ENCODE results near the gene GALNT2. TPM values are rescaled to one million over a fixed set of nuclear protein-coding genes. Genes with fewer than 3 reads are reported as not detected.
A peak's percentile ranks its signal among the peaks of the same experiment; 100 is the strongest.

Gene GALNT2
- total RNA-seq, 1 donor from 2014 or later: 29.3 TPM

GRCh38 chr1:230270559-230271281 lies 203.7 kb downstream of the GALNT2 start:
- intact Hi-C loops (cut with DNase I): loop anchor here (5.0 kb wide), 1 partner anchor 37 kb away; no protein-coding TSS in a partner anchor
- no peak for DNase-seq (ENCODE audit: low spot score)

DNA sequence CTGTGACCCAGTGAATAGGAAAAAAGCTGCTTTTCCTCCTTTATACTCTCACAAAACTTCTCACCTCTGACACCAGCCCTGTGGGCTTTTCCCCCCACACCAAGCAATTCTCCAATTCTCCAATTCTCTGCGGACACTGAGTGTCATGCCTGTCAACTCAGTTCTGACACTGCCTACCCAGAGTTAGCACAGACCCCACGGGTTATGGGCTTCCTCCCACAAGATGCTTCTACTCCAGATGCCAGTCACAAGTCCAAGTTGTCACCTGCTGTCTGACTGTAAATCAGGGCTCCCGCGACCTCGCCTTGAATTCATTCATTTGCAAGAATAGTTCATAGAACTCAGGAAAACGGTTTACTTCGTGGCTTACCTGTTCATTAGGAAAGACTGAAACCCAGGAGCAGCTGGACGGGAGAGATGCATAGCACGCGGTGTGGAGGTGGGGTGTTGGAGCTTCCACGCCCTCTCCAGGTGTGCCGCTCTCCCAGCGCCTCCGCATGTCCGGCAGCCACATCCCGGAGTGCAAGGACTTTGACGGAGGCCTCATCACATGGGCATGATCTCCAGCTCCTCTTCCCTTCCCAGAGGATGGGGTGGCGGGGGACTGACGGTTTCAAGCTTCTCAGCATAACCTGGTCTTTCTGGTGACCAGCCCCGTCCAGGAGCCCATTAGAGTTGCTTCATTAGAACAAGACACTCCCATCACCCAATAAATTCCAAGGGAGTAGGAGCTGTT lies 204.4 kb downstream of the GALNT2 start:
- intact Hi-C loops (cut with DNase I): loop anchor here (5.0 kb wide), 1 partner anchor 36 kb away; no protein-coding TSS in a partner anchor
- no peak for DNase-seq (ENCODE audit: low spot score)

DNA sequence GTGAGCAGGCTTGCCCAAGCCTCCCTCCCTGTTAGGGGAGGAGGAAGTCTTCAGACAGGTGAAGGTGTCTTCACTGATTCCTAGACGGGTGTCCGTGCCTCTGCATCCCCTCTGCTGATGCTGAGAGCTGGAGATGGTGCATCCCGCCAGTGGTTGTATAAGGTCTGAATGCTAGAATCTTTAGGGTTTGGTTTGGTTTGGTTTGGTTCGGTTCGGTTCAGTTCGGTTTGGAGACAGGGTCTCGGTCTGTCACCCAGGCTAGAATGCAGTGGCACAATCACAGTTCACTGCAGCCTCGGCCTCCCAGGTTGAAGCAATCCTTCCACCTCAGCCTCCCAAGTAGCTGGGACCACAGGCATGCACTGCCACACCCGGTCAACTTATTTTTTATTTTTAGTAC lies 205.5 kb downstream of the GALNT2 start:
- intact Hi-C loops (cut with DNase I): loop anchor here (5.0 kb wide), 1 partner anchor 35 kb away; no protein-coding TSS in a partner anchor
- no peak for DNase-seq (ENCODE audit: low spot score)

DNA sequence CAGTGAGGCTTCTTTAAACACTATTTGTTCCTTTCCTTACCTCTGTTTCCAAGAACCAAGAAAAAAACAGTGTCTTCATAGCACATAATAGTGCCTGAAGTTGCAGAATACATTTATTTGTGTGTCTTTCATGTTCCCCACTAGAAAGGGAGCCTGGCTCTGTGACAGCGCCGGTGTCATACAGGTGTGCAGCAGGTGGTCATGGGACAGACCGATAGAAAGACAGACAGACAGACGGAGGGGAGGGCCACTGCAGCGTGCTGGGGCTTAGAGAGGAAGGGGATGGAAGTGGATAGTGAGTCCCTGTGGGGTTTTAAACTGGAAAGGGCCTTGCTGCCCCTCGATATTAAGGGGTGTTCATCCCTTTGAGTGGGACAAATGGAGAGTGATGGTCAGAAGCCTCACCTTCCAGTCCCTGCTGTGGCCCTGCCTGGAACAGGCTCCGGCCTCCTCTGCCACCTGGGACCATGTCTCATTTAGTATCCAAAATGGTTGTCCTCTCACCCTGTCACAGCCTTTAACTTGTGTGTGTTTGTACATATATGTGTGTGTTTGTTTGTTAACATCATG lies 206.2 kb downstream of the GALNT2 start:
- intact Hi-C loops (cut with DNase I): loop anchor here (5.0 kb wide), 1 partner anchor 34 kb away; no protein-coding TSS in a partner anchor

DNA sequence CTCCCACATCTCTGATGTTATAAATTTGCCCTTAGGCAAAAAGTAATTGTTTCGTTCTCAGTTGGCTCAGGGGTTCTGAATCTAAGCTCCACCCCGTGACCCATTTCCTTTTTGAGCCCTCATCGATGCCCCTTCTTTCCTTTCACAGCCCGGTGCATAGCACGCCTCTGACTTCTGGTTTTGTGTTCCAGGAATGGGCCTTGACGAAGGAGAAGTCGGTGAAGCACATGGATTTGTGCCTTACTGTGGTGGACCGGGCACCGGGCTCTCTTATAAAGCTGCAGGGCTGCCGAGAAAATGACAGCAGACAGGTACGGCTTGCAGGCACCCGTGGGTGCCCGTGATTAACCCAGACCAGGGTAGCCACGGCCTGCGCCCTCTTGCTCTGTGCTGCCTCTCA lies 207.2 kb downstream of the GALNT2 start:
- intact Hi-C loops (cut with DNase I): loop anchor here (5.0 kb wide), 1 partner anchor 33 kb away; no protein-coding TSS in a partner anchor
- DNase-seq (ENCODE audit: low spot score): no peak

More for the DNA sequence above, 206.2 kb downstream of the GALNT2 start:
- no peak for DNase-seq (ENCODE audit: low spot score)

DNA sequence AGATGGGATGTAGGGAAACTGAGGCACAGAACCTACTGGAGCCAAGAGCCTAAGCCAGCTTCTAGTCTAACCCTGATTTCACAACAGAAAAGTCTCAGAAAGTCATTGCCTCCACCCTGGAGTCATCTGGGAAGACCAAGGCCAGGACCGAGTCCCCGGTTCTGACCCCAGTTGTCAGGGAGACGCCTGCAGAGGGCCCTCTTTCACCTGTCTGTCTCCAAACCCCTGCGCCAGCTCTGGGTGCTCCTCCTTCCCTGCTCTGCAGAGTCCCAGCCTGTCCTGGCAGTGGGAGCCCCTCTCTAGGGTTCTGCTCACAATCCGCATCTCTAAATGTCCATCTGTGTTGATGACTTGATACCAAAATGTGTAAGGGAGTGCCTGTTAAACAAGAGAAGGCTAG lies 209.4 kb downstream of the GALNT2 start:
- no peak for DNase-seq (ENCODE audit: low spot score)

GRCh38 chr1:230277201-230278025 lies 210.4 kb downstream of the GALNT2 start:
- DNase-seq (ENCODE audit: low spot score): no peak
- intact Hi-C loops (cut with DNase I): no loop called here

More for the DNA sequence above, 209.4 kb downstream of the GALNT2 start:
- intact Hi-C loops (cut with DNase I): no loop called here

- intact Hi-C loops (cut with DNase I): no loop called here
These were observed 211.3 kb downstream of the GALNT2 start for GRCh38 chr1:230278376-230278775.

GRCh38 chr1:230278871-230279582 lies 212.0 kb downstream of the GALNT2 start:
- intact Hi-C loops (cut with DNase I): no loop called here
- DNase-seq (ENCODE audit: low spot score): peak; percentile 35

More at GRCh38 chr1:230278376-230278775, 211.3 kb downstream of the GALNT2 start:
- DNase-seq (ENCODE audit: low spot score): no peak

DNA sequence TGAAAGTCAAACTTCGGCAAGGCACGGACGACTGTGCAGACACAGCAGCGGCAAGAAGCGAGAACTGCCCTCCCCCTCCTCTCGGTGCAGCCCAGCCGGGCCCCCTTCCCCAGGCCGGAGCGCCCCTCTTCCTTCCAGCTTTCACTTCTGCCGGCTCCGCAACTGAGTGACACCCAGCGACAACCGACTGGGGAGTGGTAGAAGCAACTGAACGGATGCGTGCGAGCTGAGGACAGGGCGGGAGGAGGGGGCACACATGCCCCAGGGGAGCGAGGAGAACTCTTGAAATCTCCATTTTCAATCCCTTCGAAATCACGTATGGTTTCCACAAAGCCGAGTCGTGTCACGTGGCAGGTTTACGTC lies 212.5 kb downstream of the GALNT2 start:
- intact Hi-C loops (cut with DNase I): no loop called here
- DNase-seq (ENCODE audit: low spot score): peak; percentile 54

DNA sequence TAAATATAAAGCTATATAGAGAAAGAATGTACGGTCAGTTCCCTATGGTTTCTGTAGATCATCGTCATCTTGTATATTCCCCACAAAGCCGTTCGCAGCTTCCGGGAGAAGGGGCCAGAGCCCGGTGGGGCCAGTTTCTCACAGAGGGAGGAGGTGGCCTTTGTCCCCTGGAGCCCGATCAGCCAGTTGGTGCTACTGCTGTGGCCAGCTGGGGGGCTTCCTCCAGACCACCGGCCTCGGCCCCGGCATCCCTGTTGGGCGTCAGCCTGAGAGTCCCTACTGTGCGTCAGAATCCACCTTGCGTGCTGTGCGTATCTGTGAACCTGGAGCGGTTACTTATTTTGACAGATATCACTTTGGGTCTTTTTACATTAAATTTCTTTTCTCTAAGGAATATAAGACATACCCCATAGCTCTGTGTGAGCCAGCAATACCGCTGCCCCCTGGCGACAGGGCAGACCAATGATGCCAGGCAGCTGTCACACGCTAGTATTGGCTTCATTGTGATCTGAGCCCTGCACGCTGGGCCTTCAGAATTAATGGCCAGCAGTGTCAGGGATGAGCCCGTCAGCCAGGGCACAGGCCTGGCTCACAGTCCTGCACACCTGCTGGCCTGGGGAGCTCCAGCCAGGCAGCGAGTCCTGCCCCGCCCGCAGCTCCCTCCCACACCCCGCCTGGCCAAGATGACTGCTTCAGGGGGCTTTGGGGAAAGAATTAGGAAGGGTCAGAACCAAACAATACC lies 213.2 kb downstream of the GALNT2 start:
- peak; percentile 67 for DNase-seq (ENCODE audit: low spot score)
- intact Hi-C loops (cut with DNase I): no loop called here

DNA sequence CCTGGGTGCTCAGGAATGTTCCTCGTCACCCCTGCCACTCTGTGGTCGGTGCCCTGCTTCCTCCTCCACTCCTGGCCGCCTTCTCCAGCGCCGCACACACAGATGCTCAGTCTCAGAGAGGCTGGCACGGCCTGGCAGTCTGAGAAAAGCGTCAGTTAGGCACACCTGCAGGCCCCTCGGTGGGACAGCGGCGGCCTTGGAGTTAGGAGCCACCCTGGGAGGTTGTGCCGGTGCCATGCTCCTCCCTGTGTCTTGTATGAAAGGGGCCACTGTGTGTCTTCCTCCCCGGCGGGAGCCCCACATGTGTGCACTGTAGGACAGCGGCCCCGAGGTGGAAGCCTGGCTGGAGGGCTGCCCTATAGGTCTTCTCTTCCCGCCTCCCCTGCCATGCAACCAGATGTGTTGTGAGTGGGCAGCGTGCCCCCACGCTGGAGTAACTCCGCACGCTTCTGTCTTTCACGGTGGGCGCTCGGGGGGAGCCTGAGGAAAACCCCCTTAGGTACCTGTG lies 213.9 kb downstream of the GALNT2 start:
- intact Hi-C loops (cut with DNase I): no loop called here

GRCh38 chr1:230281556-230281955 lies 214.5 kb downstream of the GALNT2 start:
- intact Hi-C loops (cut with DNase I): no loop called here
- no peak for DNase-seq (ENCODE audit: low spot score)

More for the DNA sequence above, 213.9 kb downstream of the GALNT2 start:
- DNase-seq (ENCODE audit: low spot score): peak; percentile 64

DNA sequence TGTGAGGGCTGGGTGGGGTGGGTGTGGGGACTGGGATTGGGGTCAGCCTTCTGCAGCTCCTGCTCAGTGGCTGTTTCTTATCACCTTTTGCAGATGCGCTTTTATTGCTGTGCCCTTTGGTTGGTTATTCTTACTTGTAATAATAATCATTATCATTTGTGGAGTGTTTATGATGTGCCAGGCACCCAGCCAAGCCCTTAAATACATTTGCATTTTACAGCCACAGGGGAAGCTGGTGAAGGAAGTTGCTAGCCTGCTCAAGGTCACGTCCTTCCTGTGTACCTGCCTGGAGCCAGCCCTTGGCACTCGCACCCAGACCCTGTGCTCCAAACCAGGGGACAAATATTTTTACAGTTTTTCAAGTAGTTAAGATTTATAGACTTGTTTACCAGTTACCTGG lies 215.1 kb downstream of the GALNT2 start:
- DNase-seq (ENCODE audit: low spot score): no peak
- intact Hi-C loops (cut with DNase I): no loop called here

GRCh38 chr1:230283678-230284077 lies 216.6 kb downstream of the GALNT2 start:
- intact Hi-C loops (cut with DNase I): no loop called here
- no peak for DNase-seq (ENCODE audit: low spot score)

DNA sequence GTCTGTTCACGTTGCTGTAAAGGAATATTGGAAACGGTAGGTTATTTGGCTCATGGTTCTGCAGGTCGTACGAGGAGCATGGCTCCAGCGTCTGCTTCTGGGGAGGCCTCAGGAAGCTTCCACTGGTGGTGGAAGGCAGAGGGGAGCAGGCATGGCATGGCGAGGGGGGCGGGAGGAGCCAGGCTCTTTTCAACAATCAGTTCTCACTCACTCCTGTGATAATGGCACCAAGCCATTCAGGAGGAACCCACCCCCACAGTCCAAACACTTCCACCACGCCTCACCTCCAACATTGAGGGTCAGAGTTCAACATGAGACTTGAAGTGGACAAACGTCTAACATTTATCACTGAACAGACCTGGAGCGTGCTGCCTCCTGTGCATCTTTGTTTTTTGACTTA lies 217.9 kb downstream of the GALNT2 start:
- peak; percentile 50 for DNase-seq (ENCODE audit: low spot score)
- intact Hi-C loops (cut with DNase I): no loop called here

GRCh38 chr1:230285351-230285750 lies 218.3 kb downstream of the GALNT2 start:
- peak; percentile 70 for DNase-seq (ENCODE audit: low spot score)

More at GRCh38 chr1:230285351-230285750, 218.3 kb downstream of the GALNT2 start:
- intact Hi-C loops (cut with DNase I): no loop called here
